ENCODE results near the gene CCNO.
A peak's percentile ranks its signal among the peaks of the same experiment; 100 is the strongest.

Gene CCNO

DNA sequence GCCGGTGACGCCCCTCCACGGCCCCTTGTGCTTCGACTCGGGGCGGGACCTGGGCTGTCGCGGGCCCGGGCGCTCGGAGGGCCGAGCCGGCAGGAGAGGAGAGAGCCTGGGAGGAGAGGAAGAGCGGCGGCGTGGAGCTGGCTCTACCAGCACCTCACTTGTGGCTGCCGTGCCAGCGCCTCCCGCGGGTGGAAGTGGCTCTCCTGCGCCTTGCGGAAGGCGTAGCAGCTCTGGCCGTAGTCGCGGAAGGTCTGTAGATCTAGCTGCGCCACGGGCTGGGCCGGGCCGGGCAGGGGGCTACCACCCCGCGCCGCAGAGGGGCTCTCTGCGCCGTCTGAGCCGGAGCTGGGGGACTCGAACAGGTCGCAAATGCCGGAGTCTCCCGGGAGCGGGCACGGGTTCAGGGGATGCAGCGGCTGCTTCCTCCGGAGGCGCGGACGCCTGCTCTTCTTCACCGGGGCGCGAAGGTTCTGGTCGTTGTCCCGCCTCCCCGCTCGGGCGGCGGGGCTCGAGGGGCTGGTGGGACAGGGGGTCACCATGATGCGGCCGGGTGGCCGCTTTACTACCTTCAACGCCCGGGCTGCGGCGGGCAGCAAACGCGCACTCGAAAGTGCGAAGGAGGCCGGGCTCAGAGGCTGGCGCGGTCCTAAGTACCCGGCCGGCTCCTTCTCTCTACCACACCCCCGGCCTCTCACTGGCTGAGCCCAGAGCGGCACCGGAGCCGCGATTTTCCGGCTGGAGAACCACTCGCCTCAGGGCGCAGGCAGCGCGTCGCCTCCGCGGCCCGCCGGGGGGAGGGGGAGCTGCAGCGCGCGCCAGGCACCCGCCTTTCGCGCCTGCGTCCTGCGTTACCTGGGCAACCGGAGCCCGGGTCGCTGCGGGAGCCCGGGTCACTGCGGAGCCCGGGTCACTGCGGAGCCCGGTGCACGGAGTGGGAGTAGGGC is at the start of gene CCNO:
Gene CCNO (minus strand): TSS at position 624 of the 944 bp plus-strand sequence. CDS start 85 bp downstream, at position 539.
- DNase-seq (ENCODE audit: low read depth) = peak; percentile 62

GRCh38 chr5:55278778-55279177 is 45.4 kb upstream of the CCNO start:
- peak; percentile 64 for DNase-seq (ENCODE audit: low read depth)

DNA sequence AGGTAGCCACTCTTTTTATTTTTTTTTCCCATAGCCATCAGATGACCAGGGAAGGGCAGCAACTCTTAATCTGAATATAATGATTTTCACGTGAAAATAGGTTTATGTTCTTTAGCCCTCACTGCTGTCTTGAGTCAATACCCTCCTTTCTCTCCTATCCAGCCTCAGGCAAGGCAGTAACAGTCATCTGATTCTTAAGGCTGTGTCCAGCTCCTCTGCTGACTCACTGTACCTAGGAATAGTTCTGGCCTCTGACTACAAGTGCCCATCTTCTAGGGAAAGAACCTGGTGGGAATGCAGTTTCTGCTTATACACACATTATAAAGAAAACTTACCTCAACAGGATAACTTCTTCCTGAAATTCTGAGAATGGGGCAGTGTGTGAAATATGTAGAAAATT is 43.4 kb upstream of the CCNO start:
- peak; percentile 40 for DNase-seq (ENCODE audit: low read depth)

- DNase-seq (ENCODE audit: low read depth) = no peak
Observed at GRCh38 chr5:55258339-55258738, 24.9 kb upstream of the CCNO start.

DNA sequence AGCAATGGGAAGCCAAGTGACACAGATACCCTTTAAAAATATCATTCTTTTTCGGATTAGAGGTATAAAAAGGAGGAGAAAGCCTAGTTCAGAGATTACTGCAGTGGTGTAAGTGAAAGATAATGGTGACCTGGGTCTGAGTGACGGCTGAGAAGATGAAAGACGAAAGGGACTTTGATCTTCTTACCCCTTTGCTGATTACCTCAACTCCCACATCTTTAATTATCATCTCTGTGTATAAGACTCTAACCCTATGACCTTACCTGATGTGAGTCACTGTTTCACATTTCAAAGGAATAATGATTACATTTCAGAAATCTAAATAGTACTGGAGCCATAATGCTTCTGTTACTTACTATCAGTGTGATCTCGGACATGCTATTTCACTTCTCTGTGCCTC is 21.4 kb upstream of the CCNO start:
- DNase-seq (ENCODE audit: low read depth) = no peak

DNA sequence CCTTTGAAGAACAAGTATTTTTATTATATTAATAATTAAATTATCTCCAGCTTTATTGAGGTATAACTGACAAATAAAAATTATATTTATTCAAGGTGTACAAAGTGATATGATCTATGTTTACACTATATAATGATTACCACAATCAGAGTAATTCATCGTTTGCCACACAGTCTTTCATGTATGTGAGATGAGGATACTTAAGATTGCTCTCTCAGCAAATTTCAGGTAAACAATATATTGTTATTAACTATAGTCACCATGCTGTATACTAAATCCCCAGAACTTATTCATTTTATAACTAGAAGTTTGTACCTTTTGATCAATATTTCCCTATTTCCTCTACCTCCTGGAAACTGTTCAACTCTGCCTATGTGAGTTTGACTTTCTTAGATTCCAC is 16.7 kb upstream of the CCNO start:
- DNase-seq (ENCODE audit: low read depth) = no peak

GRCh38 chr5:55241746-55242145 is 8.3 kb upstream of the CCNO start:
- no peak for DNase-seq (ENCODE audit: low read depth)

DNA sequence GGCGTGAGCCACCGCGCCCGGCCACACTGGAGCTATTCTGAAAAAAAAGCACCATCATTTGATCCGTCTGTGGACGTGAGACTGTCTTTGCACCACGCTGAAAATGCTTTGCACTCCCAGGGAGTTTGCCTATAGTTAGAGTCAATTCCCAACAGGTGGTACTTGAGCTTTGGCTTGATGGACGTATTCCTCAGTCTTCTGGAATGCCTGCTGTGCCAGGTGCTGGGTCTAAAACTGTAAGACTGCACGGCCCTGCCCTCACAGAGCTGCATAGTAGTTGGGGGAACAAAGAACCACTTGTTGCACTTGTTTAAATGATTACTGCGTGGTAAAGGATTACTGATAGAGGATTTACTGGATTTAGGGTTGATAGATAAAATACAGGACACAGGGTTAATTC is 3.4 kb upstream of the CCNO start:
- DNase-seq (ENCODE audit: low read depth) = no peak

- DNase-seq (ENCODE audit: low read depth) = peak; percentile 15
Observed at GRCh38 chr5:55234121-55234700, 803 bp upstream of the CCNO start.

DNA sequence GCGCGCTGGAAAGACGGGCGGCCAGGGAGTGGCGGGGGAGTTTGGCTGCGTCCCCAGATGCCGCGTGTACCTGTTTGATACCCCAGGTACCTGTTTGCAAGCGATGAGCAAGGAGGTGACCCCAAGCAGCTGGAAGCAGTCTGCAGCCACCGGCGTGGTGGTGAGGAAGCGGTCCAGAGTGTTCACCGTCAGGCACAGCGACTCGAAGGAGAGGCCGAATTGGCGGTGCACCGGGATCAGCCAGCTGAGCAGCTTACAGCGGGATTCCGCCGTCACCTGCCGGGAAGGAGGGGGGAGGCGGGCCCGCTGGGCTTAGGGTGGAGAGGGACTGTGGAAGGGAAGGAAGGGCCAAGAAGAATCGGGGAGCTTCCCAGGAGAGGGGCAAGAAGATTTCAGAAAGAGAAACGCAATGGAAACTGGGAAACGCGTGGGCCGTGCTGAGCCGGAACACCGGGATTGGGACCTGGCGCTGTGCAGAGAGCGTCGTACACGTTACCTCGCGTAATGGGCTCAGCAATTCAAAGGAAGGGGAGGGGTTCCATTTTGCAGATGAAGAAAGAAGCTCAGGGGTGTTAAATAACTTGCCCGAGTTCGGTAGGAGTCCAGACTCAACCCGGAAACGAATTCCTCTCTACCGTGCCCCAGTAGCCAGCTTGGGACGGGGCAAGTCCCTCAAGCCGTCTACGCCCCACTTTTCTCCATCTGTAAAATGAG is 980 bp downstream of the CCNO start:
- DNase-seq (ENCODE audit: low read depth) = no peak

DNA sequence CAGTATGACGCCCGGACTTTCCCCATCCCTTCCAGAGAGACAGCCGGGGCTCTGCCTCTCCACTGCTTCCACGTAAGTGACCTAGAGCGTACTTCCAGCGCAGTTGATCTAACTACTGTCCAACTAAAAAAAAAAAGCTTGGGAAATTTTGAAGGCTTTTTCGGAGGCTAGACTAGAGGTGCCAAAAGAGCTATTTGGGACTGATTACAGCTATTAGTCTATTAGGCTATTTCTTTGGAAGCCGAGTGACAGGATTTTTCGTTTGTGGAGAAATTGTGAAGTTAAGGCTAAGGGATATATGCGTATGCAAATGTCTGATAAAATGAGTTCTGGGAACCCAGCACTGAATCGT is 1.5 kb downstream of the CCNO start:
- DNase-seq (ENCODE audit: low read depth) = no peak

DNA sequence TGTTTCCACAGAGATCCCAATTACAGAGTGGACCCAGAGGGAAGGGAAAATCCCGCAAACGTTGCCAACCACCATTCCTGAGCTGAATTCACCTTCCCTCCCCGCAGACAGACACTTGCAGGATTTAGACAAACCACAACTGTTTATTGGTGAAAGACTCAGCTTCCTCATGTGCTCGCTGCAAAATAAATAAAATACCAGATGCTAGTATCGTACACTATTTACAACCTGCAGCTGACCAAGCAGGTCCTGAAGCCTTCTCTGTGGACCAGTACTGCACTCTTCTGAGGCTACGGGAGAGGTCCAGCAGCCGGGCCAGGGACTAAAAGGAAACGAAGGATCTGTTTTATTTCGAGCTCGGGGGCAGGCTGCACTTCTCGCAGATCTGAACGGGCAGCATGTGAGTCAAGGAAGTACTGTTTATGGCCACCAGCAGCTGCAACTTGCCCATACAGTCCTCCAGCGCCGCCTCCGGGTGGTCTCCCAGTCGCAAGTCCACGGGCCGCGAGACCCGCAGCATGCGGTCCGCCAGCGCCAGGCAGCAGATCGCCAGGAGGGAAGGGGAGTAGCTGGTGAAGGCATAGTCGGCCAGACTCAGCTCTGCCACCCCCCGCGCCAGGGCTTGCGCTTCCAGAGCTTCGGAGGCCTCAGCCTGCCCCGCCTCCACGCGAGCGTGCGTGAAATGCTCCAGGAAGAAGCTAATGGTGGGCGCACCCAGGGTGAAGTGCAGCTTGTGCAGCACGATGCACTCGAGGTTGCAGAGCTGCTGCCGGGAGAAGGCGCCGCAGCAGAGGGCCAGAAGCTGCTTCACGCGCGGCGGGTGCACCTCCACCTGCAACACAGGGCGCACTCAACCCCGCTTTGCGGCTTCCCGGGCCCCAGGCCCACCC is 2.1 kb downstream of the CCNO start:
- no peak for DNase-seq (ENCODE audit: low read depth)

DNA sequence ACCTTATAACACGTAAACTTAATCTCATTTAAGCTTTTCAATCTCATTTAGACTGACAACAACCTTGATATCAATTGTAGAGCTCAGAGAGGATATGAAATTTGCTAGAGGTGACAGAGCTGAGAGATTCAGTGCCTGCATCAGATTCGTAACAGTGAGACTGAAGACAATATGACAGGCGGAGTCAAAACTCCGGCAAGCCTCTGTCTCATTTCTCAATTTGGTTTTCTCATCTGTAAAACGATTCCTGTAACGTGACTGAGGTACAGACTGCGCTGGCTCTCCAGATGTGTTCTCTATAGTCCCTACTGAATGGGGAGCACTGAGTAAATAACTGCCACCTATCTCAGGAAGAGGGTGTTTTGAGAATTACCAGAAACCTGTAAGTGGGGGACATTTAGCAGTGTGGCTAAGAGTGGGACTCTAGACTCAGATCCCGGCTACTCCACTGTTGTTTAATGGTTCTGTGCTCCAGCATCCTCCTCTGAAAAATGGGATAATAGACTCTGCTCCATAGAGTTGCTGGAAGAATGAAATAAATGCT is 3.2 kb downstream of the CCNO start:
- DNase-seq (ENCODE audit: low read depth) = no peak

DNA sequence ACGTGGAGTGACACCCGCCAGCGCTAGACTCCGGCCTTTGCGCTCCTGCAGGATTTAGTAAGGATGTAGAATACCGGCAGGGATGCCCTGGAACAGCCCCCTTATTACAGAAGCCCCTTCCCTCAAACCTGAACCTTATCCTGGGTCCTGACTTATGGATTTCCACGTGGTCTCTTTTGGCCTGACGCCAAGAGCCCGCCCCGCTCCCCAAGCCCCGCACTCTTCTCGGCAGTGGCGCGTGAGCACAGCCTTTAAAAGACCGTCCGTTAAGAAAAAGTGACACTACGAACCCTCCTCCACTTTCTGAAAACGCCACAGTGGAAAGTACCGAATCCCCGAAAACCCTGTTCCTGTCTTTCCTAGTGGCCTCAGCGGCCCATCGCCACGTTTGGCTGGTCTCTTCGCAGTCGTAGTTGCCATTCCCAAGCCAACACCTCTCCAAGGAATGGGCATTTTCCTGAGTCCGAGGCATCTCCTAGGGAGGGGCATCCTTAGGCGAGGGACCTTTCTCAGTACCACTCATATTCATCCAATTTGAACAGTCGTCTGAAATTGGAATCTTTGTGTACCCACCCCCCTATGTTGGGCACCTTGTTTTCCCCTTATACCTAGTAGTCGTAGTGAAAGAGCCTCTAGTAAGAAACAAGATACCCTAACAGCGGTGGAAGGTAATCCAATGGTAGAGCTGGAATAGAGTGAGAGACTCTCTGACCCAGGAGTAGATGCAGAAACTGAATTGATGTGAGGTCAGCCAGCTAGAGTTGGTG is 5.6 kb downstream of the CCNO start:
- no peak for DNase-seq (ENCODE audit: low read depth)

GRCh38 chr5:55226934-55227663 is 6.3 kb downstream of the CCNO start, which contains the start of gene MCIDAS:
TSS of gene MCIDAS (minus strand) at chr5:55227315. CDS start at chr5:55227138, 177 bp downstream.
- no peak for DNase-seq (ENCODE audit: low read depth)

GRCh38 chr5:55226027-55226933 is 7.1 kb downstream of the CCNO start:
- DNase-seq (ENCODE audit: low read depth) = peak; percentile 28

DNA sequence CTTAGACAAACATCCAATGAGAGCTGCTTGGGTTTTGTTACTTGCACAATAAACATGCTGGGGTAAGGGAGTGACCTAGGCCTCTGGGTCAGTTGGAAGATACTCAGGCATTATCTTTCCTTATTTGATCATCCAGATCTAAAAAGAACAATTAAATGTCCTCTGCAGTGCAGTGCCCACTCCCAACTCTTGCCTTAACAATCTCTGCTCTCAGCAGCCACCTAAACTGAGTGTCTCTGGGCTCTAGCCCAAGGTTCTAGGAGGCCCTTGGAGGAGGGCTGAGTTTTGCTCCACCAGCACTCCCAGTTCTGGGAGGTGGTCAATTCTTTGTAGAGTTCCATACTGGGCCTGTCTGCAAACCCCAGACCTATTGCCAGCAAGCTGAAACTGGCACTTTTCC is 8.1 kb downstream of the CCNO start:
- DNase-seq (ENCODE audit: low read depth) = no peak

GRCh38 chr5:55223812-55224240 is 9.6 kb downstream of the CCNO start:
- no peak for DNase-seq (ENCODE audit: low read depth)

Measured in amniotic epithelial cell (primary cell).